Measurements from ENCODE around the gene RNF10. TPM values are rescaled to one million over a fixed set of nuclear protein-coding genes. Genes with fewer than 3 reads are reported as not detected.

RNF10 gene
- total RNA-seq, 1 experiment from 2014 or later: 119 TPM

DNA sequence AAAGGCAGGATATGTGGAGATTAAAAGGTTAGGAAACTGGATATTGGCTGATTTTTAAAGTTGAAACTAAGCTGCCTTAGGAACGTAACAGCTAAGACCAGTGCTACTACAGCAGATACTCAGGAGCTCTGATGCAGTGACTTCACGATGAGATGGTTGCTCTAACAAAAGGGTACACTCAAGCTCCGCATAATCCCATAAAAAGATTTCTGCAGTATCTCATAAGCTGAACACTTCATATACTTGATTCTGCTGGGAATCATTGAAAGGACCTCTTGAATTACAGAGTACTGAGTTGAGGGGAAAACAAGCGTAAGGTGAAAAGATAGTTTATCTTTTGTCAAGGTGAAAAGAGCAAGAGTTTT, 3.7 kb downstream of the RNF10 start:
- DNase-seq: no peak
- H3K36me3 ChIP-seq (replicated peaks; ENCODE audit: control insufficient read depth, insufficient read depth, low read length): no peaks in the 10 kb centered on the region; the same call in 1 of the 2 replicates
- no peak overlapping the region for H3K4me3 ChIP-seq (ENCODE audit: insufficient read depth, low read depth, low read length)
- H3K27me3 ChIP-seq (ENCODE audit: control insufficient read depth, insufficient read depth, low read length): no peaks in the 10 kb centered on the region

DNA sequence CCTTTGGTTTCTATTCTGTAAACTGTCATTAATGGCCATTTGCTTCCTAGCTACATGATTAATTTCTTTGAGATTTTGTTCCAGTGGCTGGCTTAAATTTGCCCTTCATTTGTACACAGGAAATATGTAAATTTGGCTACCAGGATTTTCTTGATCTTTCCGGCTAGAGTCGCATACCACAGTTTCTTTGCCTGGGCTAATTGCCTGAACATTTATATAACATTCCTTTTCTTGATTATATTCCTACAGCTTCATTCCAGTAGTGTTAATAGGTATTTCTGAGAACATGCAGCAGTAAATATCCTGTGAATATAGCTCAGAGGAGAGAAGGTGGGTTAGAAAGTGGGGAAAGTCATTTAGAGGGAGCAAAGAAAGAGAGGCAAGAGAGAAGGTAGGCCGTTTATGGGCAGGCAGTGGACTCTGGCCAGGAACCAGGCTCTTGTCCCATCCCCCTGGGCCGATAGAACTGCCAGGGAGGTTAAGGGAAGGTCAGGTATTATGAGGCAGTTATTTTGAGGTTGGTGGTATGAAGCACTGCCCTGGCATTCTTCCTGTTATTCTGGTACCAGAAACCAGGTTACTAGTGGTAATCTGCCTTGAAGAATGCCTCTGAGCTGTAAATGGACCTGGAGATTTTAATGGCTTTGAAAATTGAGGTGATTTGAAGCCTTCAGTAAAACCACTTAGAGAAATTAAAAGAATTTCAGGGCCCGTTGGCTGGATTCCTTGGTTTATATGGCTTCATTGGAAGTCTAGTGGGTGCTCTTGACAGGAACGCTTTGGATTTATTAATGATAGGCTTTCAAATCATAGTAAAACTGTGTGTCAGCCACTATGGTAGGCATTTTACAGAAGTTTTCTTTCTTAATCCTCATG, 4.4 kb downstream of the RNF10 start:
- Histone ChIP-seq H3K27me3 (ENCODE audit: control insufficient read depth, insufficient read depth, low read length) (no peaks in the 10 kb centered on the region), H3K36me3 (replicated peaks; ENCODE audit: control insufficient read depth, insufficient read depth, low read length) (no peaks in the 10 kb centered on the region; the same call in 1 of the 2 replicates), H3K4me3 (ENCODE audit: insufficient read depth, low read depth, low read length) (no peak overlapping the region)
- DNase-seq: no peak

- DNase-seq: no peak
- no peaks in the 10 kb centered on the region for H3K27me3 ChIP-seq (ENCODE audit: control insufficient read depth, insufficient read depth, low read length)
- H3K4me3 ChIP-seq (ENCODE audit: insufficient read depth, low read depth, low read length): no peak overlapping the region
- H3K36me3 ChIP-seq (replicated peaks; ENCODE audit: control insufficient read depth, insufficient read depth, low read length): no peaks in the 10 kb centered on the region; the same call in 1 of the 2 replicates
These were observed 5.1 kb downstream of the RNF10 start for GRCh38 chr12:120539303-120539702.

DNA sequence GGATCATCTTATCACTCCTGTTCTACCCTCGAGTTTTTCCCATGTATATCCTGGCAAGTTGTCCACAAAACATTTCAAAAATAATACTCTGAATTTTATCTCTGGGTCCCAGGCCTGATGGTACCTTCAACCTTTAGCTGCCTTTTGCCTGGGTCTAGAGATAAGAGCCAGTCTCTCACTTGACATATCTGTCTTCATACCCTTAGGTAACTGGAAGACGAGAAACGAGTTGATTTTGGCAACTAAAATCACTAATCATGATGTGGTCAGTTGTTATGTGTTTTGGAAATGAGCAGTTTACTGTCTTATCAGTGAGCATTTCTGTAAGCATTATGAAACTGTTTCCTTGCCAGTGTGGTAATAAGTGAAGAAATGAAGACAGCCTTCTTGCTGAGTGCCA, 6.3 kb downstream of the RNF10 start:
- no peak for DNase-seq
- Histone ChIP-seq H3K27me3 (ENCODE audit: control insufficient read depth, insufficient read depth, low read length) (no peaks in the 10 kb centered on the region), H3K36me3 (replicated peaks; ENCODE audit: control insufficient read depth, insufficient read depth, low read length) (no peaks in the 10 kb centered on the region; the same call in 1 of the 2 replicates), H3K4me3 (ENCODE audit: insufficient read depth, low read depth, low read length) (no peak overlapping the region)

- Histone ChIP-seq H3K4me3 (ENCODE audit: insufficient read depth, low read depth, low read length) (no peak overlapping the region), H3K36me3 (replicated peaks; ENCODE audit: control insufficient read depth, insufficient read depth, low read length) (peaks cover 5% of the 10 kb centered on the region), H3K27me3 (ENCODE audit: control insufficient read depth, insufficient read depth, low read length) (no peaks in the 10 kb centered on the region)
- no peak for DNase-seq
These were observed 8.0 kb downstream of the RNF10 start for GRCh38 chr12:120542166-120542565.

- Histone ChIP-seq H3K4me3 (ENCODE audit: insufficient read depth, low read depth, low read length) (no peak overlapping the region), H3K36me3 (replicated peaks; ENCODE audit: control insufficient read depth, insufficient read depth, low read length) (peaks cover 15% of the 10 kb centered on the region), H3K27me3 (ENCODE audit: control insufficient read depth, insufficient read depth, low read length) (no peaks in the 10 kb centered on the region)
- DNase-seq: no peak
These were observed 10.5 kb downstream of the RNF10 start for GRCh38 chr12:120544691-120545090.

- H3K36me3 ChIP-seq (replicated peaks; ENCODE audit: control insufficient read depth, insufficient read depth, low read length): peaks cover 18% of the 10 kb centered on the region
- DNase-seq: no peak
- H3K4me3 ChIP-seq (ENCODE audit: insufficient read depth, low read depth, low read length): no peak overlapping the region
- H3K27me3 ChIP-seq (ENCODE audit: control insufficient read depth, insufficient read depth, low read length): no peaks in the 10 kb centered on the region
These were observed 11.9 kb downstream of the RNF10 start for GRCh38 chr12:120546050-120546386.

DNA sequence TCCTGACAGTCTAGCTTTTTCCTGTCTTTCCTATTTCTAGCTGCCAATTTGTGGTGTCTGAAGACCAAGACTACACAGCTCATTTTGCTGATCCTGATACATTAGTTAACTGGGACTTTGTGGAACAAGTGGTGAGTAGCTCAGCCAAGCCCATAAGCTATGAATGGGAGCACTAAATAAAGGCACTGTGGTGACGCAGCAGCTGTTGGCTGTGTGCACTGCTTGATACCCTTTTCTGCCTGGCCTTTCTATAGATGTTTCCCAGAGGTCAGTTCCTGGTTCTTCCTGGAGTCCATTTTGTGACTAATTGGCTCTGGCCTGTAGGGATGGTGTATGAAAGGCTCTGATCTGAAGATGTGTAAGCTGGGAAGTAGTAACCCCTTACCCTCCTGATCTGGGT, 20.5 kb downstream of the RNF10 start:
- no peaks in the 10 kb centered on the region for H3K27me3 ChIP-seq (ENCODE audit: control insufficient read depth, insufficient read depth, low read length)
- no peak overlapping the region for H3K4me3 ChIP-seq (ENCODE audit: insufficient read depth, low read depth, low read length)
- H3K36me3 ChIP-seq (replicated peaks; ENCODE audit: control insufficient read depth, insufficient read depth, low read length): peaks cover 24% of the 10 kb centered on the region
- no peak for DNase-seq

DNA sequence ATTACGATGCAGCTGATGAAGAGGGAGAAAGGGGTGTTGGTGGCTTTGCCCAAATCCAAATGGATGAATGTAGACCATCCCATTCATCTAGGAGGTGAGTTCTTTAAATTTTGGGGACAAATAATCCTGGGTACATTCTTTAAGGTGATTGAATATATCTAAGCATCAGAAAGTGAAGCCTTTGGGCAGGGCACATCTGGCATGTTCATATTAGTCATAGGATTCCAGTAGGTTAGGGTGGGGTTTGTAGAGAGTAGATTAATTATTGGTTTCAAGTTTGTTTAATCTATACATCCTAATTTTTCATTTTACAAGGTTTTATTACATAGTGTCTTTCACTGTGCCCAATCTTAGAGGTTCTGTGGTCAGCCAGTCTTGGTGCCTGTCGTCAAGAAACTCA, 23.4 kb downstream of the RNF10 start:
- Histone ChIP-seq H3K36me3 (replicated peaks; ENCODE audit: control insufficient read depth, insufficient read depth, low read length) (peaks cover 31% of the 10 kb centered on the region), H3K4me3 (ENCODE audit: insufficient read depth, low read depth, low read length) (no peak overlapping the region), H3K27me3 (ENCODE audit: control insufficient read depth, insufficient read depth, low read length) (no peaks in the 10 kb centered on the region)
- DNase-seq: no peak

DNA sequence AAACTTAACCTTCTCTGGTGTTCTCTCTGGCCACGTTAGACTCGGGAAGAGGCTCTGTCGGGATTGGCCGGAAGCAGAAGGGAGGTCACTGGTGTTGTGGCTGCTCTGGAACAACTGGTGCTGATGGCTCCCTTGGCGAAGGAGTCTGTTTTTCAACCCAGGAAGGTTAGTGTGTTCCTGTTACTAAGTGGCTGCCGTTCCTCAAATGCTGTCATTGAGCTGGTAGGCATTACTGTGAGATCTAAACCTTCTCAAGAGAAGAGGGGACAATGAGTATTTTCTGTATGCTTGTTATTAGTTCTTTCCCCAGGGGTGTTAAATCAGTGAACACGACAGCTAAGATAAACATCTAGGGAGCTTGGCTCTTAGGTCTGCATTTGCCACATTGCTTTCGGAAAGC, 28.8 kb downstream of the RNF10 start:
- no peak overlapping the region for H3K4me3 ChIP-seq (ENCODE audit: insufficient read depth, low read depth, low read length)

GRCh38 chr12:120563495-120563894, 29.3 kb downstream of the RNF10 start:
- Histone ChIP-seq H3K27me3 (ENCODE audit: control insufficient read depth, insufficient read depth, low read length) (no peaks in the 10 kb centered on the region), H3K36me3 (replicated peaks; ENCODE audit: control insufficient read depth, insufficient read depth, low read length) (peaks cover 50% of the 10 kb centered on the region), H3K4me3 (ENCODE audit: insufficient read depth, low read depth, low read length) (no peak overlapping the region)
- DNase-seq: no peak

More for the DNA sequence above, 28.8 kb downstream of the RNF10 start:
- DNase-seq: no peak
- peaks cover 50% of the 10 kb centered on the region for H3K36me3 ChIP-seq (replicated peaks; ENCODE audit: control insufficient read depth, insufficient read depth, low read length)
- H3K27me3 ChIP-seq (ENCODE audit: control insufficient read depth, insufficient read depth, low read length): no peaks in the 10 kb centered on the region

GRCh38 chr12:120571299-120571698, 37.1 kb downstream of the RNF10 start:
- no peak for DNase-seq
- Histone ChIP-seq H3K27me3 (ENCODE audit: control insufficient read depth, insufficient read depth, low read length) (no peaks in the 10 kb centered on the region), H3K36me3 (replicated peaks; ENCODE audit: control insufficient read depth, insufficient read depth, low read length) (peaks cover 37% of the 10 kb centered on the region), H3K4me3 (ENCODE audit: insufficient read depth, low read depth, low read length) (no peak overlapping the region)

- H3K4me3 ChIP-seq (ENCODE audit: insufficient read depth, low read depth, low read length): no peak overlapping the region
- no peaks in the 10 kb centered on the region for H3K27me3 ChIP-seq (ENCODE audit: control insufficient read depth, insufficient read depth, low read length)
- no peak for DNase-seq
- peaks cover 39% of the 10 kb centered on the region for H3K36me3 ChIP-seq (replicated peaks; ENCODE audit: control insufficient read depth, insufficient read depth, low read length)
These were observed 39.4 kb downstream of the RNF10 start for GRCh38 chr12:120573560-120573959.

DNA sequence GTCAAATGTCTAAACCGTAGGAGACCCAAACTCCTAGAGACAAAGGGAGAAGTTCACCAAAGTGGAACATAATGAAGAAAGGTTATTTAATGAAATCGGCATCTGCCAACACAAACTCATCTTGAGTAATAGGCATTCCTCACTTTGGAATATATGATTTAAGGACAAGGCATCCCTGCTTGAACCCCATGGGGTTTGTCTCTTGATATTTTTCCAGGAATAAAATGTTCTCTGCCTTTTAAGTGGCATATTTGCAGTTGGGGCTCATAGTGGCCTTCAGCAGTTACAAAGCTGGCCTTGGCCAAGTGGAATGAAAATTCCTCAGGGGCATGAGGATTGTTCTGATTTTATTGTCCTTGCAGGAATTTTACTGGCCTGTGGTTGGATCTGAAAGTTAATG, 40.0 kb downstream of the RNF10 start:
- Histone ChIP-seq H3K27me3 (ENCODE audit: control insufficient read depth, insufficient read depth, low read length) (no peaks in the 10 kb centered on the region), H3K4me3 (ENCODE audit: insufficient read depth, low read depth, low read length) (no peak overlapping the region), H3K36me3 (replicated peaks; ENCODE audit: control insufficient read depth, insufficient read depth, low read length) (peaks cover 38% of the 10 kb centered on the region)
- no peak for DNase-seq

GRCh38 chr12:120579179-120579578, 45.0 kb downstream of the RNF10 start:
- Histone ChIP-seq H3K36me3 (replicated peaks; ENCODE audit: control insufficient read depth, insufficient read depth, low read length) (peaks cover 24% of the 10 kb centered on the region), H3K27me3 (ENCODE audit: control insufficient read depth, insufficient read depth, low read length) (peaks cover 3% of the 10 kb centered on the region; the same call in 1 of the 2 replicates), H3K4me3 (ENCODE audit: insufficient read depth, low read depth, low read length) (no peak overlapping the region)
- no peak for DNase-seq
